Measurements from ENCODE around the gene RHOT2. TPM values are rescaled to one million over a fixed set of nuclear protein-coding genes. Genes with fewer than 3 reads are reported as not detected.

RHOT2 gene
- total and polyA plus RNA-seq, 7 experiments from 2014 or later, result 32.7 to 232 (median 177) TPM

GRCh38 chr16:632486-633335 is 35.2 kb upstream of the RHOT2 start:
- Histone ChIP-seq H3K36me3 (ENCODE audit: control insufficient read depth in 2 of 3, insufficient read depth in 3 of 3, low read length in 3 of 3) (peaks cover 0 to 33% (median 0%) of the 10 kb centered on the region in 3 experiments), H3K4me3 (ENCODE audit: low read length) (no peak overlapping the region), H3K27ac (ENCODE audit: low read depth, low read length) (no peak overlapping the region), H3K4me1 (ENCODE audit: control insufficient read depth in 2 of 2, insufficient read depth in 2 of 2, low read length in 2 of 2) (peaks cover 5 to 13% of the 10 kb centered on the region in 2 donors), H3K9me3 (ENCODE audit: control insufficient read depth in 2 of 3, low read length in 3 of 3) (no peaks in the 10 kb centered on the region), H3K27me3 (ENCODE audit: control insufficient read depth in 2 of 2, insufficient read depth in 2 of 2, low read length in 2 of 2) (no peaks in the 10 kb centered on the region)
- ATAC-seq (no peak), DNase-seq (no peak)
- H3K27me3 Mint-ChIP-seq, result peaks cover 0 to 6% (median 0%) of the 10 kb centered on the region in 5 donors
- H3K4me3 Mint-ChIP-seq, result no peak overlapping the region
- no peak overlapping the region for H3K27ac Mint-ChIP-seq
- ChIA-PET CTCF (no interaction called here), POLR2A (no interaction called here)
- H3K36me3 Mint-ChIP-seq, result no peaks in the 10 kb centered on the region
- H3K4me1 Mint-ChIP-seq, result peaks cover 0 to 10% (median 5%) of the 10 kb centered on the region in 7 donors
- peaks cover 0 to 7% (median 0%) of the 10 kb centered on the region in 11 donors for H3K9me3 Mint-ChIP-seq
- intact Hi-C loops (cut with micrococcal nuclease), result no loop called here

DNA sequence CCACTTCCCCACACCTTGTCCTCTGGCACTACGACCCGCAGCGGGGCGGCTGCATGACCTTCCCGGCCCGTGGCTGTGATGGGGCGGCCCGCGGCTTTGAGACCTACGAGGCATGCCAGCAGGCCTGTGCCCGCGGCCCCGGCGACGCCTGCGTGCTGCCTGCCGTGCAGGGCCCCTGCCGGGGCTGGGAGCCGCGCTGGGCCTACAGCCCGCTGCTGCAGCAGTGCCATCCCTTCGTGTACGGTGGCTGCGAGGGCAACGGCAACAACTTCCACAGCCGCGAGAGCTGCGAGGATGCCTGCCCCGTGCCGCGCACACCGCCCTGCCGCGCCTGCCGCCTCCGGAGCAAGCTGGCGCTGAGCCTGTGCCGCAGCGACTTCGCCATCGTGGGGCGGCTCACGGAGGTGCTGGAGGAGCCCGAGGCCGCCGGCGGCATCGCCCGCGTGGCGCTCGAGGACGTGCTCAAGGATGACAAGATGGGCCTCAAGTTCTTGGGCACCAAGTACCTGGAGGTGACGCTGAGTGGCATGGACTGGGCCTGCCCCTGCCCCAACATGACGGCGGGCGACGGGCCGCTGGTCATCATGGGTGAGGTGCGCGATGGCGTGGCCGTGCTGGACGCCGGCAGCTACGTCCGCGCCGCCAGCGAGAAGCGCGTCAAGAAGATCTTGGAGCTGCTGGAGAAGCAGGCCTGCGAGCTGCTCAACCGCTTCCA is 34.4 kb upstream of the RHOT2 start:
- DNase-seq (no peak), ATAC-seq (no peak)
- no peak overlapping the region for H3K4me3 ChIP-seq (ENCODE audit: low read length)
- peaks cover 0 to 26% (median 0%) of the 10 kb centered on the region in 3 experiments for H3K36me3 ChIP-seq (ENCODE audit: control insufficient read depth in 2 of 3, insufficient read depth in 3 of 3, low read length in 3 of 3)
- Mint-ChIP-seq H3K4me1 (peaks cover 0 to 10% (median 8%) of the 10 kb centered on the region in 7 donors), H3K36me3 (no peaks in the 10 kb centered on the region), H3K27ac (no peak overlapping the region), H3K27me3 (peaks cover 0 to 6% (median 0%) of the 10 kb centered on the region in 5 donors), H3K4me3 (no peak overlapping the region), H3K9me3 (peaks cover 0 to 7% (median 0%) of the 10 kb centered on the region in 11 donors)
- ChIA-PET CTCF (no interaction called here), POLR2A (no interaction called here)
- H3K4me1 ChIP-seq (ENCODE audit: control insufficient read depth in 2 of 2, insufficient read depth in 2 of 2, low read length in 2 of 2), result peaks cover 5 to 14% of the 10 kb centered on the region in 2 donors
- intact Hi-C loops (cut with micrococcal nuclease), result no loop called here
- no peaks in the 10 kb centered on the region for H3K27me3 ChIP-seq (ENCODE audit: control insufficient read depth in 2 of 2, insufficient read depth in 2 of 2, low read length in 2 of 2)
- H3K27ac ChIP-seq (ENCODE audit: low read depth, low read length), result no peak overlapping the region
- no peaks in the 10 kb centered on the region for H3K9me3 ChIP-seq (ENCODE audit: control insufficient read depth in 2 of 3, low read length in 3 of 3)

DNA sequence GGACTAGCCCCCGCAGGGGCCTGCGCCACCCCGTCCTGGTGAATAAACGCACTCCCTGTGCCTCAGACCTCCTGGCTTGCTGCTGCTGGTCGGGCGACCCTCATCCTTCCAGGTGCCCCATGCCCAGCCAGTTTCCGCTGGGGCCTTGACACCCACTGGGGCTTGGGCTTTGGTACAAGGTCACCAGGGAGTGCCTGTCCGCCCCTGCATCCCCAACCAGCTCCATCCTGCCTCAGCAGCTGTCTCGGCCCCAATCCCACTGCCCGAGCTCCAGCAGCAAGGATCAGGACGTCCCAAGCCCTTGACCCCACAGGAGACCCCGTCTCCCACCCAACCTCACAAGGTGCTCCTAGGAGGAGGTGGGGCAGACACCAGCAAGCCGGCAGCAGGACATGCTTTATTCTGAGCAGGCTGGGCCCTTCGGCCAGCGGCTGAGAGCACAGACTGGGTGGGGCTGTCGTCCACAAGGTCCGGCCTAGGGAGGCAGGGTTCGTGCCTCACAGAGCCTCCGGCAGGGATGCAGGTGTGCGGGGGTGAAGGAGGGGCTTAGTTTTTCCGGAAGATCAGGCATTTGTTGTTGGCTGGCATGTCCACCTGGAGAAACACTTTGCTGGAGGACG is 33.8 kb upstream of the RHOT2 start:
- Mint-ChIP-seq H3K4me3 (peak overlapping the region in 7 of 10 donors; percentile 31 to 92 (median 59)), H3K27ac (peak overlapping the region in 1 of 9 donors; percentile 62), H3K4me1 (peaks cover 0 to 10% (median 9%) of the 10 kb centered on the region in 7 donors), H3K36me3 (no peaks in the 10 kb centered on the region), H3K27me3 (peaks cover 0 to 6% (median 0%) of the 10 kb centered on the region in 5 donors), H3K9me3 (peaks cover 0 to 7% (median 0%) of the 10 kb centered on the region in 11 donors)
- Histone ChIP-seq H3K36me3 (ENCODE audit: control insufficient read depth in 2 of 3, insufficient read depth in 3 of 3, low read length in 3 of 3) (peaks cover 0 to 19% (median 0%) of the 10 kb centered on the region in 3 experiments), H3K4me3 (ENCODE audit: low read length) (no peak overlapping the region), H3K27ac (ENCODE audit: low read depth, low read length) (no peak overlapping the region), H3K9me3 (ENCODE audit: control insufficient read depth in 2 of 3, low read length in 3 of 3) (no peaks in the 10 kb centered on the region), H3K4me1 (ENCODE audit: control insufficient read depth in 2 of 2, insufficient read depth in 2 of 2, low read length in 2 of 2) (peaks cover 5 to 14% of the 10 kb centered on the region in 2 donors), H3K27me3 (ENCODE audit: control insufficient read depth in 2 of 2, insufficient read depth in 2 of 2, low read length in 2 of 2) (no peaks in the 10 kb centered on the region)
- DNase-seq (no peak), ATAC-seq (no peak)
- intact Hi-C loops (cut with micrococcal nuclease), result no loop called here
- ChIA-PET CTCF (no interaction called here), POLR2A (no interaction called here)

- H3K36me3 ChIP-seq (ENCODE audit: control insufficient read depth in 2 of 3, insufficient read depth in 3 of 3, low read length in 3 of 3), result peaks cover 0 to 16% (median 0%) of the 10 kb centered on the region in 3 experiments
- H3K4me1 ChIP-seq (ENCODE audit: control insufficient read depth in 2 of 2, insufficient read depth in 2 of 2, low read length in 2 of 2), result peaks cover 5 to 14% of the 10 kb centered on the region in 2 donors
- no peaks in the 10 kb centered on the region for H3K36me3 Mint-ChIP-seq
- ChIA-PET CTCF (no interaction called here), POLR2A (interaction anchor here (1.7 kb wide), 1 partner anchor 46 kb away, joined by 5 read pairs; no protein-coding TSS in a partner anchor)
- no peak for DNase-seq
- H3K4me3 ChIP-seq (ENCODE audit: low read length), result no peak overlapping the region
- intact Hi-C loops (cut with micrococcal nuclease), result loop anchor here in 1 of 2 donors (5.0 kb wide), 1 partner anchor 68 kb away; the partner anchor contains the start of genes NHLRC4 and PIGQ
- H3K4me1 Mint-ChIP-seq, result peaks cover 0 to 10% (median 9%) of the 10 kb centered on the region in 7 donors
- H3K9me3 Mint-ChIP-seq, result peaks cover 0 to 7% (median 0%) of the 10 kb centered on the region in 11 donors
- H3K27ac ChIP-seq (ENCODE audit: low read depth, low read length), result peak overlapping the region; percentile 70
- H3K9me3 ChIP-seq (ENCODE audit: control insufficient read depth in 2 of 3, low read length in 3 of 3), result no peaks in the 10 kb centered on the region
- peak overlapping the region in 2 of 9 donors; percentile 17 to 76 for H3K27ac Mint-ChIP-seq
- ATAC-seq, result no peak
- peaks cover 0 to 6% (median 0%) of the 10 kb centered on the region in 5 donors for H3K27me3 Mint-ChIP-seq
- no peaks in the 10 kb centered on the region for H3K27me3 ChIP-seq (ENCODE audit: control insufficient read depth in 2 of 2, insufficient read depth in 2 of 2, low read length in 2 of 2)
- H3K4me3 Mint-ChIP-seq, result peak overlapping the region; percentile 27 to 92 (median 60)
These were observed 32.9 kb upstream of the RHOT2 start for GRCh38 chr16:634996-635395.

- intact Hi-C loops (cut with micrococcal nuclease), result loop anchor here (1.0 to 5.0 kb wide), 16 partner anchors 14 to 674 kb away; partner anchors contain the start of genes CAPN15 (in 2 of the 2), DECR2 (in 2 of the 2), JMJD8 (in 2 of the 2) and RHOT2 (in 2 of the 2)
- Mint-ChIP-seq H3K9me3 (peaks cover 0 to 7% (median 0%) of the 10 kb centered on the region in 11 donors), H3K36me3 (no peaks in the 10 kb centered on the region), H3K4me3 (peak overlapping the region; percentile 21 to 99 (median 96)), H3K27me3 (peaks cover 0 to 6% (median 0%) of the 10 kb centered on the region in 5 donors), H3K27ac (peak overlapping the region in 6 of 9 donors; percentile 29 to 99 (median 98)), H3K4me1 (peaks cover 0 to 11% (median 10%) of the 10 kb centered on the region in 7 donors)
- DNase-seq (no peak), ATAC-seq (no peak)
- peaks cover 0 to 16% (median 0%) of the 10 kb centered on the region in 3 experiments for H3K36me3 ChIP-seq (ENCODE audit: control insufficient read depth in 2 of 3, insufficient read depth in 3 of 3, low read length in 3 of 3)
- ChIA-PET CTCF (interaction anchor here (0.7 kb wide), 1 partner anchor 19 kb away, joined by 3 read pairs; no protein-coding TSS in a partner anchor), POLR2A (interaction anchor here (0.6 to 4.5 kb wide), 14 partner anchors 13 to 1147 kb away, joined by 3 to 30 read pairs (median 5); partner anchors contain the start of genes CAPN15, NHLRC4, NUBP2 and PIGQ)
- peak overlapping the region; percentile 99 for H3K4me3 ChIP-seq (ENCODE audit: low read length)
- no peaks in the 10 kb centered on the region for H3K27me3 ChIP-seq (ENCODE audit: control insufficient read depth in 2 of 2, insufficient read depth in 2 of 2, low read length in 2 of 2)
- H3K27ac ChIP-seq (ENCODE audit: low read depth, low read length), result peak overlapping the region; percentile 70
- peaks cover 5 to 14% of the 10 kb centered on the region in 2 donors for H3K4me1 ChIP-seq (ENCODE audit: control insufficient read depth in 2 of 2, insufficient read depth in 2 of 2, low read length in 2 of 2)
- H3K9me3 ChIP-seq (ENCODE audit: control insufficient read depth in 2 of 3, low read length in 3 of 3), result no peaks in the 10 kb centered on the region
These were observed 32.2 kb upstream of the RHOT2 start for GRCh38 chr16:635573-636205.

All from naive thymus-derived CD4-positive, alpha-beta T cell (primary cell).